ENCODE data around the gene CTAG1B. TPM values are rescaled to one million over a fixed set of nuclear protein-coding genes. Genes with fewer than 3 reads are reported as not detected.

Gene CTAG1B
- total and polyA plus RNA-seq, 2 experiments from 2014 or later, result not detected

GRCh38 chrX:154605566-154605965, 13.5 kb downstream of the CTAG1B start (continued):
- TF ChIP-seq ZNF462 (CRISPR knock-in tag; IDR thresholded peaks at IDR 0.05) (no peak), ZNF114 (CRISPR knock-in tag; IDR thresholded peaks at IDR 0.05) (no peak)

- Histone ChIP-seq H3F3A (replicated peaks; ENCODE audit: low read depth) (no peaks in the 10 kb centered on the region), H2AFZ (no peak overlapping the region), H3K27ac (ENCODE audit: low read depth) (no peak overlapping the region), H3K9me2 (ENCODE audit: insufficient read depth) (no peaks in the 10 kb centered on the region), H3K4me1 (ENCODE audit: insufficient read depth) (no peaks in the 10 kb centered on the region), H4K20me1 (replicated peaks; ENCODE audit: insufficient read depth) (no peaks in the 10 kb centered on the region), H3K36me3 (ENCODE audit: insufficient read depth) (no peaks in the 10 kb centered on the region), H3K4me2 (no peak overlapping the region), H3K27me3 (ENCODE audit: insufficient read depth) (no peaks in the 10 kb centered on the region), H3K4me3 (no peak overlapping the region), H3K79me2 (replicated peaks; ENCODE audit: insufficient read depth) (no peaks in the 10 kb centered on the region)
- H3K36me3 Mint-ChIP-seq (ENCODE audit: low read depth), result no peaks in the 10 kb centered on the region
- peaks cover 4% of the 10 kb centered on the region for H3K27me3 Mint-ChIP-seq (ENCODE audit: insufficient read depth, low read depth, poor library complexity)
- no peak overlapping the region for H3K4me3 Mint-ChIP-seq
- DNase-seq (ENCODE audit: low spot score) (no peak), ATAC-seq (no peak)
- H3K27ac Mint-ChIP-seq, result no peak overlapping the region
- H3K9me3 Mint-ChIP-seq, result no peaks in the 10 kb centered on the region
- H3K4me1 Mint-ChIP-seq, result peaks cover 19% of the 10 kb centered on the region; the same call in 2 of the 3 replicates
- TF ChIP-seq ETS1 (IDR thresholded peaks at IDR 0.05) (no peak), ZNF462 (CRISPR knock-in tag; IDR thresholded peaks at IDR 0.05) (no peak), NANOG (IDR thresholded peaks at IDR 0.05; ENCODE audit: borderline replicate concordance) (no peak), CREB1 (CRISPR knock-in tag; IDR thresholded peaks at IDR 0.05; ENCODE audit: low read depth) (no peak)
Observed at GRCh38 chrX:154603438-154604430, 15.3 kb downstream of the CTAG1B start.

Data from GM23338 (cell line).